ENCODE results near the gene ZNF444. TPM values are rescaled to one million over a fixed set of nuclear protein-coding genes. Genes with fewer than 3 reads are reported as not detected.
"Not testable (repeated sequence)": the region's sequence is repeated elsewhere in the genome, so short reads cannot be mapped to it uniquely, and the experiment has no call there.

ZNF444 gene
- polyA plus RNA-seq, 3 donors, result 39.9 to 48.7 (median 41.2) TPM

- no peak for DNase-seq
Observed at GRCh38 chr19:56142897-56143434, 1.9 kb downstream of the ZNF444 start.

- DNase-seq, result no peak
Observed at GRCh38 chr19:56144376-56144775, 3.3 kb downstream of the ZNF444 start.

- no peak for DNase-seq
Observed at GRCh38 chr19:56144831-56145230, 3.7 kb downstream of the ZNF444 start.

- DNase-seq, result no peak
Observed at GRCh38 chr19:56145698-56146097, 4.6 kb downstream of the ZNF444 start.

GRCh38 chr19:56146904-56147303 lies 5.8 kb downstream of the ZNF444 start:
- DNase-seq, result no peak

GRCh38 chr19:56147307-56147706 lies 6.2 kb downstream of the ZNF444 start:
- DNase-seq, result no peak

- no peak for DNase-seq
Observed at GRCh38 chr19:56148096-56148495, 7.0 kb downstream of the ZNF444 start.

GRCh38 chr19:56148955-56149655 lies 8.0 kb downstream of the ZNF444 start:
- not testable (repeated sequence) for DNase-seq

GRCh38 chr19:56149656-56150038 lies 8.6 kb downstream of the ZNF444 start:
- DNase-seq, result no peak

- DNase-seq, result no peak
Observed at GRCh38 chr19:56150358-56150757, 9.3 kb downstream of the ZNF444 start.

- no peak for DNase-seq
Observed at GRCh38 chr19:56152644-56153043, 11.6 kb downstream of the ZNF444 start.

- DNase-seq, result no peak
Observed at GRCh38 chr19:56153507-56153906, 12.4 kb downstream of the ZNF444 start.

- no peak for DNase-seq
Observed at GRCh38 chr19:56155124-56155687, 14.1 kb downstream of the ZNF444 start.

- no peak for DNase-seq
Observed at GRCh38 chr19:56156768-56157167, 15.7 kb downstream of the ZNF444 start.

GRCh38 chr19:56158170-56158757 lies 17.2 kb downstream of the ZNF444 start:
- no peak for DNase-seq

- no peak for DNase-seq
Observed at GRCh38 chr19:56159009-56159559, 18.0 kb downstream of the ZNF444 start.

- no peak for DNase-seq
Observed at GRCh38 chr19:56159622-56160271, 18.7 kb downstream of the ZNF444 start.

- no peak for DNase-seq
Observed at GRCh38 chr19:56161534-56161933, 20.4 kb downstream of the ZNF444 start.

GRCh38 chr19:56162258-56162657 lies 21.2 kb downstream of the ZNF444 start:
- DNase-seq, result no peak

GRCh38 chr19:56163097-56163496 lies 22.0 kb downstream of the ZNF444 start:
- DNase-seq, result no peak

GRCh38 chr19:56167064-56167578 lies 26.0 kb downstream of the ZNF444 start:
- peak; percentile 39 for DNase-seq

GRCh38 chr19:56170261-56170660 lies 29.2 kb downstream of the ZNF444 start:
- no peak for DNase-seq

All from renal pelvis (tissue), 4 donors.